GM18508 (cell line): ENCODE measurements around the gene IQSEC3.
"Not testable (repeated sequence)": the region's sequence is repeated elsewhere in the genome, so short reads cannot be mapped to it uniquely, and the experiment has no call there.

Experiments
- ATAC-seq: cut with Tn5 transposase; IDR thresholded peaks from one replicate; pipeline ENCODE4 v1.9.1; 2021; ENCODE audit warnings: moderate number of reproducible peaks; ENCODE audit not compliant: insufficient read depth, unreplicated experiment

Gene IQSEC3

DNA sequence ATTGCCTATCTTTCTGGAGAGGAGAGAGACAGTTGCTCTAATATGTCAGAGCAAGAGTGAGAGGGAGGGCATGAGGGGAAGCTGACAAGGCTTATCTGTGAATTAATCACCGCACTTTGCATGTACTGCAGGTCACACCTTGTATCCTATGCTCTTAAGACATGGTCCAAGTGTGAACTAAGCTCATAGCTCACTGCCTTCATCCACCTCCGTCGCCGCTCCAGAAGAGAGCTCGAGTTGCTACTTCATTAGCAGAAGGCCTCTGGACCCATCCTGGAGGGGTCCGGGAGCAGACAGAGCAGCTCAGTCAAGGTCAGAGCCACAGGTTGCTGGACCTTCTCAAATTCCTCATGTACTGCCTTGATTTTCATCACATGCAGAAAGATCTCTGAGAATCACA, 14.6 kb upstream of the IQSEC3 start:
- ATAC-seq, result not testable (repeated sequence)

DNA sequence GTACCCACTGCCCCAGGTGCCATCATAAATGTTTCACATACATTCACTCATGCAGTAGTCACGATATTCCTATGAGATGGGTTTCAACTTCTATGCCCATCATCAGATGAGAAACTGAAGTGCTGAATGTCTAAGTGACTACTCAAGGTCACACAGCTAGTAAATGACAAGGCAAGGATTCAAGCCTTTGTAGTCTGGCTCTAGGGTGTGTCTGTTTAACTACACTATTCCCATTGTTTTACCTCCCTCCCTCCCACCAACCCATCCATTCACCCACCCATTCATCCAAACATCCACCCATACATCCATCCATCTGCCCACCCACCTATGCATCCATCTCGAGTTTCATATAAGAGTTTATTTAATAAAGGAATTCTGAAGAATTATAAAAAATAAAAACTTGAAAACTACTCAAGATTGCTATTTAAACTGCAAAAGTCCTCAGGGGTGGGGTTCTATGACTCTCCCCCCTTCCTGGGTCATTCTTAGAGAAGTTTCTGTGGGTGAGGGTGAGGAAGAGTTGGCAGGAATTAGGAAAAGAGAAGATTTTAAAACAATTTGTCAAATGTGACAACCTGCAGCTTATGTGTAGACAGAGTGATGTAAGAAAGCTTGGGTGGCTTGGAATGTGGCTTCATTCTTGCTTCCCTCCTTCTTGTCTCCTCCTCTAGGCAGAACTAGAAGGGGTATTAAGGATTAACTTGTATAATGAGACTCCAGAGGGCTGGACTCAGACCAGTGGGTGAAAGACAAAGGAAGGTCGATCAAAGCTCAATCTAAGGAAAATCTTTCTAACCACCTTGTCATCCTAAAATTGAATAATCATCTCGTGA, 13.4 kb upstream of the IQSEC3 start:
- not testable (repeated sequence) for ATAC-seq

DNA sequence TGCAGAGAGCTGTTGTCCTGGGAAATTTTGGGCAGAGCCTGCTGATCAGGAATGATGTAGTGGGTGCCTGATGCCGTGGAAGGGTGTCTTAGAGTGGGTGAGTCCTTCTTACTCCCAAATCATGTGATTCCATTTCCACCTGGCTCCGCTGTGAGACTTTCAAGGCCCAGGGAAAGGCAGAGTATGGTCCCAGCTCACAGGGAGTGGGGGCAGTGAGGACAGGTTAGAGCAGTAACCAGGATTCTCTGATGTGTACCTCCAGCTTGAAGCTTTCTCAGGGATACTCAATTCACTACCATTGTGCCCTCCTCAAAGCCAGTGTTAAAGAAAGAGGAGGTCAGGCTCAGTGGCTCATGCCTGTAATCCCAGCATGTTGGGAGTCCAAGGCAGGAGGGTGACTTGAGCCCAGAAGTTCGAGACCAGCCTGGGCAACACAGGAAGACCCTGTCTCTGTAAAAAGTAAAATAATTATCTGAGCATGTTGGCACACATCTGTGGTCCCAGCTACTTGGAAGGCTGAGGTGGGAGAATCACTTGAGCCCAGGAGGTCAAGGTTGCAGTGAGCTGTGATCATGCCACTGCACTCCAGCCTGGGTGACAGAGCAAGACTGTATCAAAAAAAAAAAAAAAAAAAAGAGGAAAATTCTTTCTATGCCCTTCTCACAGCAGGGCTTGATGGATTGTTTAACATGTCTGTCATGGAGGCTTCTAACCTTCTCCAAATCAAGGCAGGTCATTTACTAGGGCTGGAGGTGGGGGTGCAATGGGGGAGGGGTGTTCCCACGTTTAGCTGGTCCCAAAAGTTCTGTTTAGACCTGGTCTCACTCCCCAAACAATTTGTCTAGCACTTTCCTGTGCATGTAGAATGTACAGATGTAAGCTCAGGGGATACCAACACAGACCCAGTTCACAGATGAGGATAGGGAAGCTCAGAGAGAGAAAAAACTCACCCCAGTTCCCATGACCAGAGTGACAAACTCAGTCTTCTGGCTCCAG, 12.5 kb upstream of the IQSEC3 start:
- no peak for ATAC-seq

DNA sequence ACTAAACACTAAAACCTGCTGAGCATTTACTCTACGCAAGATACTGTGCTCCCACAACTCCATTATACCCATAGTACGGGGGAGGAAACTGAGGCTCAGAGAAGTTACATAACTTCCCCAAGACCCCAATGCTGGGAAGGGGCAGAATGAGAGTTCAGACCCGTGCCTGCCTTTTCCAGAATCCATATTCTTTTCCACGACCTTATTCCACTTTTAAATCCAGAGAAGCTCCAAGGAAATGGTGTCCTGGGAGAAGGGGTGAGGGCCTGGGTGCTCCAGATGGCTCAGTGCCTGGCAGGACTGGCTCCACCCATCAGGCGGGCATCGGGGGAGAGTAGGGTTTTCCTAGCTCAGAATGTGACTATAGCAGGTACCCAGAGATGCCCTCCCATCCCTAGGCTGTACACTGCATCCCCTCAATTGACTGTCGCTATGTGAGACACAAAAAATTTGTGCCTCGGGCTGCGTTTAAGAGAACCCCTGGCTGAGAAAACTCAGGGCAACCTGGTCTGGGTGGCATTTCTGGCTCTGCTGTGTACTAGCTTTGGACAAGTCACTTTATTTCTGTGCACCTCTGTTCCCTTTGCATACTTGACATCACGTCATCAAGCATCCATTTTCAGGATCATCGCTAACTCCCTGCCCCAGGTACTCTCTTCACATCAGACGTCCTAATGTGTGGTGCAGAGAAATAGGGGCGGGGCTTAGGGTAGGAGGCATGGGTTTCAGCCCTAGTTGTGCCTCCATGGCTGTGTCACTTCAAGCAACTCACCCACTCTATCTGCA, 11.6 kb upstream of the IQSEC3 start:
- no peak for ATAC-seq

DNA sequence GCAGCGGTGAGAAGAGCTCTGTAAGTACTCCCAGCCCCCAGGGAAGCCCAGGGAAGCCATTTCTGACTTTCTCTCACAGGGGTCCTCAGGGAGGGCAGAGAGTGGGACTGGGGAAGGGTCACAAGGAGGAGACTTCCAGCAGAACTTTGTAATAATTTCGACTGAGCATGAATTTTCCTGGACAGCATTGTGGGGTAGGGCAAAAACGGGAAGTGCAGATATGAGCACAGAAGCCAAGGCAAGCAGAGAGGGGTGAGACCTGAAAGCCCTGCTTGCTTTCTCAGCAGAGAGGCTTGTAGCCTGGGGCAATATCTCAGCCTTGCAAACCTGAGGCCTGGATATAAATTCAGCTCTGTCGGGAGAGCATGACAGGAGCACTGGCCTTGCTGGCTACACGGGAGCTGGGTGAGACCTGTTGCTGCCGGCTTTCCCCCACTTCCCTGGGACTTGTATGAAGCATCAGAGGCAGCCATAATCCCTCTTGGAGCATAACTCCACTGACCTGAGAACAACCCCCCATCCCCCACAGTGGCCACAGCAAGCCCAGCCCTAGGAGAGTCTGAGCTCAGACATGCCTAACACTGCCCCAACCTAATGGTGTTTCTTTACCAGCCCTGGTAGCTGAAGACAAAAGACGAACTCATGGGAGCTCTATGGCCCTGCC, 9.8 kb upstream of the IQSEC3 start:
- ATAC-seq, result no peak

DNA sequence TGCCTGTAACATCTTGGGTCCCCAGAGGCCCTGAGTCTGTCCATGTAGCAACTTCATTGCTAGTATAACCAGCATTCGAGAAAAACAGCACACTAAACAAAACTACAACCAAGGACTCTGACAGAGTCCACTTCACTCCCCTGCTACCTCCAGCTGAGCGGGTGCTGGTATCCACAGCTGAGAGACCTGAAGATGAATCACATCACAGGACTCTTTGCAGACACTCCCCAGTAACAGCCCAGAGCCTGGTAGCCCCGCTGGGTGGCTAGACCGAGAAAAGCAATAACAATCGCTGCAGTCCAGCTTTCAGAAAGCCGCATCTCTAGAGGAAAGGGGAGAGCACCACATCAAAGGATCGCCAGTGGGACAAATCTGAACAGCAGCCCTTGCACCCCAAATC, 9.0 kb upstream of the IQSEC3 start:
- ATAC-seq, result no peak

DNA sequence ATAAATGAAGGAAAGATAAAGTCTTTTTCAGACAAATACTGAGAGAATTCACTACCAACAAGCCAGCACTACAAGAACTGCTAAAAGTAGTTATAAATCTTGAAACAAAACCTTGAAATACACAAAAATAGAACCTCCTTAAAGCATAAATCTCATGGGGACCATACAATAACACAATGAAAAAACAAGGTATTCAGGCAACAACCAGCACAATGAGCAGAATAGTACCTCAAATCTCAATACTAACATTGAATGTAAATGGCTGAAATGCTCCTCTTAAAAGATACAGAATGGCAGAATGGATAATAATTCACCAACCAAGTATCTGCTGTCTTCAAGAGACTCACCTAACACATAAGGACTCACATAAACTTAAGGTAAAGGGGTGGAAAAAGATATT, 7.7 kb upstream of the IQSEC3 start:
- no peak for ATAC-seq

DNA sequence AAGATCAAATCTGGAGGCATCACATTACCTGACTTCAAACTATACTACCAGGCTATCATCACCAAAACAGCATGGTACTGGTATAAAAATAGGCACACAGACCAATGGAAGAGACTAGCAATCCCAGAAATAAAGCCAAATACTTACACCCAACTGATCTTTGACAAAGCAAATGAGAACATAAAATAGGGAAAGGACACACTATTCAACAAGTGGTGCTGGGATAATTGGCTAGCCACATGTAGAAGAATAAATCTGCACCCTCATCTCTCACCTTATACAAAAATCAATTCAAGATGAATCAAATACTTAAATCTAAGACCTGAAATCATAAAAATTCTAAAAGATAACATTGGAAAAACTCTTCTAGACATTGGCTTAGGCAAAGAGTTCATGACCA, 4.7 kb upstream of the IQSEC3 start:
- ATAC-seq, result not testable (repeated sequence)

DNA sequence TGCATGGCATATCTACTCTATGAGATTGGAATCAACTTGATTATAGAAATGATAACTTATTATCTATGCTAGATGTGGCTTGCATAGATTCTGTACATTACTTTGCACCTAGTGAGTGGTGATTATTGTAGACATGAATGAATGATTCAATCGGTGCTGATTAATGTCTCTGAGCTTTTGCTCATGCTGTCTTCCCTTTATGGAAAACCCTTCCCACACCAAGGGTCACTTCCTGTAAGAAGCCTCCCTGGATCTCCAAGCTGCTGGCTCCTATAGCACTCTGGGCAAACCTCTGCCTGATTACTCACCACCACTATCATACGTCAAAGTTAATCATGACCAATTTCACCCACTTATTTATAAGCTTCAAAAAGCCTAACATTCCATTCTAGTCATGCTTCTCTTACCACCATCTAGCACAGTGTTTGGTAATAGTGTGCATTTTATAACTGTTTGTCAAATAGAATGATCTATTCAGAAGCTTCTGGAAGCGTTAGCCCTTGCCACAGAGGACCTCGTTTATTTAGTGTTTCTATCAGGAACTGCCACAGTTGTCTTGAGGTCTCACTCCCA, 990 bp upstream of the IQSEC3 start:
- not testable (repeated sequence) for ATAC-seq

DNA sequence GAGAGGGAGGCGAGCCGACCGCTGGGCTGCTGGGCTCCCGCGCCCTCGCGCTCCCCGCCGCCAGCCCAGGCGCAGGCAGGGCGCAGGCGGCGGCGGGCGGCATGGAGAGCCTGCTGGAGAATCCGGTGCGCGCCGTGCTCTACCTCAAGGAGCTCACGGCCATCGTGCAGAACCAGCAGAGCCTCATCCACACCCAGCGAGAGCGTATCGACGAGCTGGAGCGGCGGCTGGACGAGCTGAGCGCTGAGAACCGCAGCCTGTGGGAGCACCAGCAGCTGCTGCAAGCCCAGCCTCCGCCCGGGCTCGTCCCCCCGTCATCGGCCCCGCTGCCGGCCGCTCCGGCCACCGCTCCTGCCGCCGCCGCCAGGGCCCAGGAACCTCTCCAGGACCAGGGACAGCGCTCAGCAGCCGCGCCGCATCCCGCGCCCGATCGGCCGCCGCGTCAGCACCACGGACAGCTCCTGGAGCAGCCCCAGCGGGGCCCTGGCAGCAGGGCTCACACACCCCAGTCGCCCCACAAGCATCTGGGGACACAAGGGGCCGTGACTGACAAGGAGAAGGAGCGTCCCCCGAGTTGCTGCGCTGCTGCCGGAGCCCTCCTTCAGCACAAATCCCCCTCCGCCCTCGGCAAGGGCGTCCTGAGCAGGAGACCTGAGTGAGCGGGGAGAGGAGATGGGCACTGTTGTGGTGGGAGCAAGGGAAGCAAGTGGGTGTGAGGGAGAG, 376 bp downstream of the IQSEC3 start:
- not testable (repeated sequence) for ATAC-seq

DNA sequence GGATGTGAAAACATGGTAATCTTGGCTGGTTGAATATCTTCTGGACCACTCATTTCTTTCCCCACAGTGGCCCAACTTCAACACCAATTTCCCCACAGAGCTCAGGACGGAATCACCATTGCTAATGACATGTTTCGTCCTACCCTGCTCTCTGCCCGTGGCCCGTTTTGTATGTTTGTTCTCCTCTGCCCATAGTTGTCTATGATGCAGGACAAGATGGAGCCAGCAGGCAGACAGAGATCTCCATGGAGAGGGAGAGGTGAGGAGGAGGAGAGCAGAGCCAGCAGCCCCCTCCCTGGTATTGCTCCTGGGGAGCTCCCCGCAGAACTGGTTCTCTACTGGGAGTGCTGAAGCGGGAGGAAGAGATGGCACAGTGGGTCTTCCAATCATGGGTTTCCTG, 3.1 kb downstream of the IQSEC3 start:
- ATAC-seq, result not testable (repeated sequence)

DNA sequence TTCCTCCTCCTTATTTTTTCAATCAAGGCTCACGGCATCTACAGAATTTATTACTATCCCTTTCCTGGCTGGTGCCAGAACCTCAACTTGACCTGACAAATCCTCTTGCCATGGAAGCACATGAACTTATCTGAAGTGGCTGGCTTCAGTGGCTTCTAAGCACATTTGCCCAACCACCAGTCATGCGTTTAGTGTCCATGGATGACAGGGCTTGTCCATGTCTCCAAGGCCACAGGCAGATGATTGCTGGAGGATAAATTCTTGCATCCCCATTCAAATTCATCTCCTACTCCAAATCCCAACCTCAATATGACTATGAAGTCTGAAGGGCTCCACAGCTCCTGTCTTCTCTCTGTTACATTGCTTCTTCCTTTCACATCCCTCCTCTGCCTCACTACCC, 4.0 kb downstream of the IQSEC3 start:
- not testable (repeated sequence) for ATAC-seq

DNA sequence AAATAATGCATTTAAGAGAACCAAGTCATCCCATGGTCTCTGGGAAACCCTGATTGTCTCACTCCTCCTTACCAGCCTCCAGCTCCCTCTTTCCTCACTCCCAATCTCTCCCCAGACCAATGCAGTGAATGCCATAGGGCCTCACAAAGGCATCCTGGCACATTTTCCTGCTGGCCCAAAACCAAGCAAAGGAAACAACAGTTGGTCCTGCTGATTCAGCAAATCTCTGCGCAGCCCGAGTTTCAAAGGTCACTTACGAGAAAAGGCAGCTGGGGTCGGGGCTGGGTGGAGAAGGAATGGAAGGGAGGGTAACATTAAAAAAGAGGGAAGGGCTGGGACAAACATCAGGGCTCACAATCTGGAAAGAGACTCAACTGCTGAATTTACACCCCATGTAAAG, 5.5 kb downstream of the IQSEC3 start:
- not testable (repeated sequence) for ATAC-seq

DNA sequence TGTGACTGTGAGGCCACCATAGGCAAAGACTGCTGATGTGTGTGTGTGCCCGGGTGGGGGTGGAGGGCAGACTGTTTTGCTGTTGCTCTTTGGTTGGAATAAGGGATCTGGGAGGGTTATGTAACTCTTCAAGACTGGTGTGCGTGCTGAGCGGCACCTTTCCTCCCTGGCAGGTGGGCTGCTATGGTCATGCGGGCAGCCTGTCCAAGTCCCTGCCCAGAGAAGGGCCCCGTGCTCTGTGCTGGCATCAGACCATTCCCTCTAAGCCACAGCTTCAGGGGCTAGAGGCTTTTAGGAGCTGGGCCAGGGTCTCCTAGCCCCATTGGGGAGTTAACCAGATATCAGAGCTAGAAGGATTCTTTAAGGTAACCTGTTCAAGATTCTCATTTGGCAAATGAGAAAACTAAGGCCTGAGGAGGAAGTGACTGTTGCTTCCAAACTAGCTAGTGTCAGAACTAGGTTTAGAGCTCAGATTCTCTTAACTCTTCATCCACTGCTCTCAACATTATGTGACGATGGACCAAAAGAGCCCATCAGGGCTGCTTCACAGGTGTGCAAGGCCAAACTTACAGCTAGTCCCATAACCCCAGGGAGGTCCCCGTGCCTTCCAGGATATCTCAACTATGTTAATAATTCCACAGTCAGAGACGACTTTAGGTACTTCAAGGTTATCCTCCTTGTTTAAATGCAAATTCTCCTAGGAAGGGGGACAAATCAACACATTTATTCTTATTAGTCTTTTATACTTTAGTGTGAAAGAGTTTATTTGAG, 8.0 kb downstream of the IQSEC3 start:
- not testable (repeated sequence) for ATAC-seq

DNA sequence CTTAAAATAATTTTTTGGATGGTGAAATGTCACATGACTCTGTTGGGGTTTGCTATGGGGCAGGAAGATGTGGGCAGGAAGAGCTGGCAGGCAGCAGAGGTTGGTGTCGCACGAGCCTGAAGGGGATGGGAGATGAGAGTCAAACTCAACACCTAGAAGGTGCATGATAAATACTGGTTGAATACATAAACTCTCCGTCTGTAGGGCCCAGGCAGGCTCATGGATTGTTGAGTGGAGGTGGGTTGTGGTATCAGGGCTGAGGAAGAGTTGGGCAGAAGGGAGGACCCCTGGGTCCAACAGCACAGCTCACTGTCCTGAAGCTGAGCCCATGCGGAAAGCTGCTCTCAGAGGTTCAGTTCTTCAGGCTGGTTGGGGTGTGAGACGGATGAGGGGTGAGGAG, 9.0 kb downstream of the IQSEC3 start:
- not testable (repeated sequence) for ATAC-seq

DNA sequence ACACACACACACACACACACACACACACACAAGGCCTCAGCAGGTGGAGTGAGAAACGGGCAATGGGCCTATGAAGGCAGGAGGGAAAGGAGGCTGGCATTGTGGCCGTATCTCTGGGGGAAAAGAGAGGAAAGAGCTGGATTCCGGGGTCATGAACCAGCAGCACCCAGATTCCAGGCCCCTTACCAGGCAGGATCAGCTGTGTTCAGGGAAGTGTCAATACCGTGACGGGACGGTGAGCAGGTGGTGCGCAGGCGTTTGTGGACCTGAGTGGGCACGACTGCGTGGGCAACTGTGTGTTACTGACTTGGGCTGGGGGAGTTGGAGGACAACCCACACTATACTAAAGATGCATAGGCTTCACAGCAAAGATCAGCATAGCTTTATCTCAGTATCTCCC, 9.5 kb downstream of the IQSEC3 start:
- not testable (repeated sequence) for ATAC-seq

DNA sequence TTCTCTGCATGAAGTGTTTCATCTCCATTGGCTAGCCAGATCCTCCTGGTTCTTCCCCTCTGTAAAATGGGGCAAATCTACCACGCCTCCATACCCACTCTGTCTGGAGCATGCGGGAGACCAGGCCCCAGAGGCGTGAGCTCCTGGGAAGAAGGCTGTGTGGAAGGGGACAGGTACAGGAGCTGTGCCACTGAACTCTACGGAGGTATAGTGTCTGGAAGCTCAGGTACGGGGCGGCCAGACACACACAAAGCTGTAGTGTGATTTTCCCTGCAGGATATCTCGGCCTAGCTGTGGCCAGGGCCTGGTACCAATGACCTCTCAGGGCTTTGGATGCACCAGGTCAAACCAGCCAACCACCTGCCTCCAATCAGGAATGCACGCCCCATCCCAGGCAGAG, 10.0 kb downstream of the IQSEC3 start:
- ATAC-seq, result not testable (repeated sequence)

DNA sequence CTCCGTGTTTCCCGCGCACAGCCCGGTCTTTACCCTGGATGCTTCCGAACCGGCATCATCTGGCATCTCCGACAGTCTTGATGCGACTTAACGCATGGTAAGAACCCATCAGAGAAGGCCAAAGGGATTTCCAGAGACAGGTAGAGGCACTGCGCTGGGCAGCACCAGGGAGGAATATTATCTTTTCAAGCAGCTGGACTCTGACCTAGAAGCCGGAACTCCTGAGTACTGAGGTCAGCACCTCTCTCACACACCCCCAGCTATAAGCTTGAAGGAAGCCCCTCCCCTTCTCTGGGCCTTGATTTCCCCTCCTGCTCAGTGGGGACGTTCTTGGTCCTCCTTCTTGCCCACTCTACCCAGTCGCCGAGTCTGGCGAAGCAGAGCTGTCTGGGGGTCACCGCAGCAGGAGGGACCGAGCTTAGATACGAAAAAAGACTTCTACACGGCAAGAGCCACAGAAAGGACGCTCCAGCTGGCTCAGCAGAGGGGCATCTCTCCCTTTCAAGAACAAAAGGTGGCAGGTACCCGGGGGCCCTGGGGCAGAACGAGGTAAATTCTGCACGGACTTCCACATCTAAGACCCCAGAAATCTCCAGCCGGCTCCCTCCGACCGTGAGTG, 10.6 kb downstream of the IQSEC3 start:
- ATAC-seq, result not testable (repeated sequence)
